Measurements from ENCODE around the gene MOK.
"Not testable (repeated sequence)": the region's sequence is repeated elsewhere in the genome, so short reads cannot be mapped to it uniquely, and the experiment has no call there.

DNA sequence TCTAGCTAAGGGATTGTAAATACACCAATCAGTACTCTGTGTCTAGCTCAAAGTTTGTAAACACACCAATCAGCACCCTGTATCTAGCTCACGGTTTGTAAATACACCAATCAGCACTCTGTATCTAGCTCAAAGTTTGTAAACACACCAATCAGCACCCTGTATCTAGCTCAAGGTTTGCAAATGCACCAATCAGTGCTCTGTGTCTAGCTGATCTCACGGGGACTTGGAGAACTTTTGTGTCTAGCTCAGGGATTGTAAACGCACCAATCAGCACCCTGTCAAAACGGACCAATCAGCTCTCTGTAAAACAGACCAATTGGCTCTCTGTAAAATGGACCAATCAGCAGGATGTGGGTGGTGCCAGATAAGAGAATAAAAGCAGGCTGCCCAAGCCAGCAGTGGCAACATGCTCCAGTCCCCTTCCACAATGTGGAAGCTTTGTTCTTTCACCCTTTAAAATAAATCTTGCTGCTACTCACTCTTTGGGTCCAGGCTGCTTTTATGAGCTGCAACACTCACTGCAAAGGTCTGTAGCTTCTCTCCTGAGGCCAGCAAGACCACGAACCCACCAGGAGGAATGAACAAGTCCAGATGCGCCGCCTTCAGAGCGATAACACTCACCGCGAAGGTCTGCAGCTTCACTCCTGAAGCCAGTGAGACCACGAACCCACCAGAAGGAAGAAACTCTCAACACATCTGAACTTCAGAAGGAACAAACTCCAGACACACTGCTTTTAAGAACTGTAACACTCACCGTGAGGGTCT is 6.5 kb downstream of the MOK start:
- TF ChIP-seq CTCF, POLR2A (IDR thresholded peaks at IDR 0.05): not testable (repeated sequence)
